Thoracic aorta (tissue), 2 donors: Measurements from ENCODE around the gene NXNL1. TPM values are rescaled to one million over a fixed set of nuclear protein-coding genes. Genes with fewer than 3 reads are reported as not detected.
"Not testable (repeated sequence)": the region's sequence is repeated elsewhere in the genome, so short reads cannot be mapped to it uniquely, and the experiment has no call there.

Experiments used
- ATAC-seq: fragments of 150-250 bp; one replicate; pipeline ENCODE4 v1.8.0; 2017; ENCODE audit warnings: low read depth; ENCODE audit not compliant: insufficient number of reproducible peaks, low FRiP score
- DNase-seq: peaks from one replicate; pipeline ENCODE4 v3.0.0-alpha.2; 2020; ENCODE audit warnings: low spot score
- H3K27ac ChIP-seq, 2 donors: fragments of 200-600 bp; sonication (generic); 1 replicate in 1 of 2; 2 replicates in 1 of 2; pipeline ENCODE4 v1.5.1; 2016; ENCODE audit warnings: mild to moderate bottlenecking in 2 of 2, moderate library complexity in 2 of 2
- H3K27me3 ChIP-seq: fragments of 200-600 bp; sonication (generic); replicated peaks from 2 replicates; pipeline ENCODE4 v1.6.0; 2016; ENCODE audit warnings: mild to moderate bottlenecking; ENCODE audit not compliant: insufficient read depth
- H3K36me3 ChIP-seq: fragments of 200-600 bp; sonication (generic); one replicate; pipeline ENCODE4 v1.5.1; 2016
- H3K4me1 ChIP-seq, 2 donors: fragments of 200-600 bp; sonication (generic); 1 replicate in 1 of 2; 2 replicates in 1 of 2; pipeline versions ENCODE4 v1.5.1 to v1.6.0; 2016; ENCODE audit warnings: low read depth in 2 of 2, mild to moderate bottlenecking in 1 of 2; ENCODE audit not compliant: control insufficient read depth in 1 of 2
- H3K4me3 ChIP-seq: fragments of 200-600 bp; sonication (generic); 2 replicates; pipeline ENCODE4 v1.5.1; 2016; ENCODE audit warnings: mild to moderate bottlenecking
- H3K9me3 ChIP-seq: fragments of 200-600 bp; sonication (generic); 2 replicates; pipeline ENCODE4 v1.5.1; 2016
- CTCF ChIP-seq: fragments of 200-600 bp; sonication (generic); IDR thresholded peaks from one replicate; pipeline ENCODE4 v1.5.1; 2019; ENCODE audit warnings: antibody characterized with exemption
- total RNA-seq, 2 donors: library from RNA; depleted of rRNA; stranded (reverse); fragments of >200 nt; gene quantifications; one replicate each; pipeline versions ENCODE4 v1.1.0 to v1.2.3, GENCODE V29; 2016

Gene NXNL1
- total RNA-seq, 2 donors from 2014 or later = not detected

GRCh38 chr19:17475541-17476115 is 14.9 kb upstream of the NXNL1 start:
- ATAC-seq (peak; percentile 62), DNase-seq (no peak)
- no peaks in the 10 kb centered on the region for H3K36me3 ChIP-seq
- peaks cover 23 to 26% of the 10 kb centered on the region in 2 donors for H3K4me1 ChIP-seq
- H3K9me3 ChIP-seq = no peaks in the 10 kb centered on the region
- H3K27ac ChIP-seq = peak overlapping the region; percentile 38 to 79
- H3K4me3 ChIP-seq = peak overlapping the region; percentile 55
- no peaks in the 10 kb centered on the region for H3K27me3 ChIP-seq
- TF ChIP-seq CTCF = no peak

GRCh38 chr19:17475011-17475540 is 14.3 kb upstream of the NXNL1 start:
- ATAC-seq, H3K36me3 ChIP-seq, H3K27me3 ChIP-seq, H3K9me3 ChIP-seq, DNase-seq: not testable (repeated sequence)
- Histone ChIP-seq H3K27ac (peak overlapping the region; percentile 38 to 79), H3K4me3 (peak overlapping the region; percentile 55), H3K4me1 (peaks cover 23 to 26% of the 10 kb centered on the region in 2 donors)

- H3K27ac ChIP-seq = no peak overlapping the region
- H3K36me3 ChIP-seq = no peaks in the 10 kb centered on the region
- no peaks in the 10 kb centered on the region for H3K27me3 ChIP-seq
- peaks cover 29 to 38% of the 10 kb centered on the region in 2 donors for H3K4me1 ChIP-seq
- no peak overlapping the region for H3K4me3 ChIP-seq
- TF ChIP-seq CTCF = no peak
- no peaks in the 10 kb centered on the region for H3K9me3 ChIP-seq
- no peak for ATAC-seq
- DNase-seq = no peak
Measured at GRCh38 chr19:17473041-17473440, 12.3 kb upstream of the NXNL1 start.

- Histone ChIP-seq H3K4me3 (peak overlapping the region; percentile 84), H3K9me3 (no peaks in the 10 kb centered on the region), H3K27me3 (no peaks in the 10 kb centered on the region), H3K27ac (no peak overlapping the region), H3K36me3 (no peaks in the 10 kb centered on the region), H3K4me1 (peaks cover 29 to 39% of the 10 kb centered on the region in 2 donors)
- ATAC-seq (no peak), DNase-seq (no peak)
- no peak for TF ChIP-seq CTCF
Measured at GRCh38 chr19:17471410-17472125, 10.8 kb upstream of the NXNL1 start.

- peak within 1 kb of the TSS; percentile 84 for H3K4me3 ChIP-seq
- H3K9me3 ChIP-seq = no peaks in the 10 kb centered on the region
- H3K27ac ChIP-seq = peak within 1 kb of the TSS; percentile 79 to 81
- DNase-seq (peak; percentile 97), ATAC-seq (peak; percentile 80)
- H3K36me3 ChIP-seq = no peaks in the 10 kb centered on the region
- no peaks in the 10 kb centered on the region for H3K27me3 ChIP-seq
- peaks cover 21 to 29% of the 10 kb centered on the region in 2 donors for H3K4me1 ChIP-seq
- no peak for TF ChIP-seq CTCF
Measured at GRCh38 chr19:17470068-17470841, 9.5 kb upstream of the NXNL1 start, which contains the start of gene SLC27A1. TSS of gene SLC27A1 (plus strand) at chr19:17470524. CDS start at chr19:17470541, 17 bp downstream.
